Caco-2 (cell line): ENCODE data around the gene SPAM1. TPM values are rescaled to one million over a fixed set of nuclear protein-coding genes. Genes with fewer than 3 reads are reported as not detected.

Experiments used
- BruUV-seq: library from RNA; stranded (reverse); fragments of 400-500 nt; replicated peaks from 2 replicates; lab custom pipeline; 2021; lab: Mats Ljungman, UMichigan
- CTCF ChIA-PET: fragments of 300-600 bp; sonication (Branson Sonifier 250); formaldehyde crosslinking; loops from one replicate; lab custom pipeline; 2022; ENCODE audit warnings: antibody characterized with exemption; lab: Charles Lee
- POLR2A ChIA-PET: fragments of 300-600 bp; sonication (Branson Sonifier 250); formaldehyde crosslinking; loops from one replicate; lab custom pipeline; 2022; ENCODE audit warnings: antibody characterized with exemption; lab: Charles Lee
- DNase-seq, 2 experiments: peaks; one replicate each; pipeline versions ENCODE4 v3.0.0 to v3.0.0-alpha.2; 2020 to 2022
- H3K27me3 ChIP-seq: replicated peaks from 2 replicates; pipeline ENCODE4 v1.6.0; 2011; ENCODE audit warnings: low read length; ENCODE audit not compliant: control insufficient read depth, insufficient read depth
- H3K36me3 ChIP-seq: 2 replicates; pipeline ENCODE4 v1.5.1; 2011; ENCODE audit warnings: low read length; ENCODE audit not compliant: control insufficient read depth, insufficient read depth
- H3K4me1 ChIP-seq: fragments of 250-450 bp; sonication (Bioruptor Pico); 2 replicates; pipeline ENCODE4 v1.5.1; 2020; ENCODE audit warnings: mild to moderate bottlenecking
- H3K4me3 ChIP-seq: 2 replicates; pipeline ENCODE4 v1.5.1; 2011; ENCODE audit warnings: low read depth, mild to moderate bottlenecking, control low read depth, low read length
- H3K9me3 ChIP-seq: fragments of 250-450 bp; sonication (Bioruptor Pico); 2 replicates; pipeline ENCODE4 v1.5.1; 2020; ENCODE audit warnings: mild to moderate bottlenecking, moderate library complexity
- H3K27ac Mint-ChIP-seq: one replicate; pipeline ENCODE4 v1.8.0; 2022; ENCODE audit warnings: mixed read lengths; ENCODE audit not compliant: unreplicated experiment
- H3K27me3 Mint-ChIP-seq: one replicate; pipeline ENCODE4 v1.8.0; 2022; ENCODE audit warnings: mixed read lengths; ENCODE audit not compliant: insufficient read depth, unreplicated experiment
- H3K36me3 Mint-ChIP-seq: one replicate; pipeline ENCODE4 v1.8.0; 2022; ENCODE audit warnings: mild to moderate bottlenecking, mixed read lengths; ENCODE audit not compliant: insufficient read depth, unreplicated experiment
- H3K4me1 Mint-ChIP-seq: one replicate; pipeline ENCODE4 v1.8.0; 2022; ENCODE audit warnings: low read depth, mixed read lengths; ENCODE audit not compliant: unreplicated experiment
- H3K4me3 Mint-ChIP-seq: one replicate; pipeline ENCODE4 v1.8.0; 2022; ENCODE audit warnings: mild to moderate bottlenecking, moderate library complexity, mixed read lengths; ENCODE audit not compliant: unreplicated experiment
- H3K9me3 Mint-ChIP-seq: one replicate; pipeline ENCODE4 v1.8.0; 2022; ENCODE audit warnings: mixed read lengths; ENCODE audit not compliant: unreplicated experiment
- intact Hi-C: fragments of 100-400 bp; cut with micrococcal nuclease; formaldehyde crosslinking; loops from one replicate; pipeline ENCODE4 v1.10.0; 2022; ENCODE audit not compliant: unreplicated experiment
- total RNA-seq: library from RNA; stranded (reverse); gene quantifications from 2 replicates; pipeline ENCODE4 v1.2.3, GENCODE V29; 2022
- TF ChIP-seq, protein P1 (sequence below), 2 experiments: fragments of 200-600 bp in 1 of 2; IDR thresholded peaks; 1 replicate in 1 of 2; 2 replicates in 1 of 2; pipeline versions ENCODE4 v1.5.1 to v1.8.0; 2011 to 2022; ENCODE audit warnings: antibody characterized with exemption in 1 of 2, control low read depth in 1 of 2, inconsistent platforms in 1 of 2, low read depth in 1 of 2, low read length in 1 of 2, mild to moderate bottlenecking in 1 of 2, moderate library complexity in 1 of 2; ENCODE audit not compliant: insufficient read depth in 1 of 2, severe bottlenecking in 1 of 2, unreplicated experiment in 1 of 2

SPAM1 gene
- total RNA-seq, 1 experiment from 2014 or later, result not detected

DNA sequence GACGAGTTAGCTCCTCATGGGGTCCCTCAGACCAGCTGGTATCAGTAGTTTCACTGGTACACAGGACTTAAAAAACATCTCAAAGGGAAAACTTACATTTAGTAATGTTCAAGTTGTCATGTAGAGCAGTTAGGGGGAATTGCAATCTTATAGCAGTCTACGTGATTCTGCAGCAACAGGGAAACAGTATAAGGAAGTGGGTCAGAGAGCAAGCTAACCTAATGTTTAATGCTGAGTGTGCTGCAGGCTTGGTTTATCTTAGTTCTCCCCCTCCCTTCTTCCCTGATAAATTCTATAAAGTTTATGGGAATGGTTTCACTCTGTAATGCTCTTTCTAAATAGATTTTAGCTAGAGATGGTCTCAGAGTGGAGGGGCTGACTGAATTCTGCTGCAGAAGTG, 11.3 kb downstream of the SPAM1 start:
- BruUV-seq, result no TSS peak

DNA sequence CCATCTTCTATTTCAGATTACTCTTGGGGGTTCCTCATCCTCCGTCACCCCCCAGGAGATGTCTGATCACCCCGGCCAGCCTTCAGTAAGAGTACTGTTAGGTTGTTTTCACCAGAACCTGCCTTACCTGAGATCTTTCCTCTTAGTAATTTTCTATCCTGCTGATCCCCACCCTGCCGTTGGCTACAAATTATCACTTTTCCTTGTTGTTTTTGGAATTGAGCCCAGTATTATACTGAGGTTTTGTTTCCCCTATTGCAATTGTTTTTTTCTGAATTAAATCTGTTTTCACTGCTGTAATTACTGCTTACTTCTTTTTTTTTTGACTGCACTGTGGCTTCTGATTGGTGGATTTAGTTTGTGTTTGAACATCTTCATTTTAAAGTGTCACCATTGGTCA, 14.7 kb downstream of the SPAM1 start:
- DNase-seq, result no peak
- Mint-ChIP-seq H3K27ac (no peak overlapping the region), H3K36me3 (no peaks in the 10 kb centered on the region), H3K4me1 (no peaks in the 10 kb centered on the region), H3K4me3 (no peak overlapping the region), H3K9me3 (peaks cover 26% of the 10 kb centered on the region), H3K27me3 (peaks cover 5% of the 10 kb centered on the region)
- Histone ChIP-seq H3K4me3 (no peak overlapping the region), H3K4me1 (no peaks in the 10 kb centered on the region), H3K36me3 (no peaks in the 10 kb centered on the region), H3K9me3 (0 out of 2 replicates have a peak, but pooled peaks cover 4% of the 10 kb centered on the region), H3K27me3 (no peaks in the 10 kb centered on the region)
- TF ChIP-seq, protein P1, sequence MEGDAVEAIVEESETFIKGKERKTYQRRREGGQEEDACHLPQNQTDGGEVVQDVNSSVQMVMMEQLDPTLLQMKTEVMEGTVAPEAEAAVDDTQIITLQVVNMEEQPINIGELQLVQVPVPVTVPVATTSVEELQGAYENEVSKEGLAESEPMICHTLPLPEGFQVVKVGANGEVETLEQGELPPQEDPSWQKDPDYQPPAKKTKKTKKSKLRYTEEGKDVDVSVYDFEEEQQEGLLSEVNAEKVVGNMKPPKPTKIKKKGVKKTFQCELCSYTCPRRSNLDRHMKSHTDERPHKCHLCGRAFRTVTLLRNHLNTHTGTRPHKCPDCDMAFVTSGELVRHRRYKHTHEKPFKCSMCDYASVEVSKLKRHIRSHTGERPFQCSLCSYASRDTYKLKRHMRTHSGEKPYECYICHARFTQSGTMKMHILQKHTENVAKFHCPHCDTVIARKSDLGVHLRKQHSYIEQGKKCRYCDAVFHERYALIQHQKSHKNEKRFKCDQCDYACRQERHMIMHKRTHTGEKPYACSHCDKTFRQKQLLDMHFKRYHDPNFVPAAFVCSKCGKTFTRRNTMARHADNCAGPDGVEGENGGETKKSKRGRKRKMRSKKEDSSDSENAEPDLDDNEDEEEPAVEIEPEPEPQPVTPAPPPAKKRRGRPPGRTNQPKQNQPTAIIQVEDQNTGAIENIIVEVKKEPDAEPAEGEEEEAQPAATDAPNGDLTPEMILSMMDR (IDR thresholded peaks at IDR 0.05; ENCODE audit: insufficient read depth in 1 of 2, low read depth in 1 of 2, low read length in 1 of 2, severe bottlenecking in 1 of 2, unreplicated experiment in 1 of 2), result no peak
- intact Hi-C loops, result no loop called here
- BruUV-seq, result no TSS peak
- POLR2A ChIA-PET, result no interaction called here
- CTCF ChIA-PET, result no interaction called here

More for the DNA sequence above, 11.3 kb downstream of the SPAM1 start:
- Mint-ChIP-seq H3K36me3 (no peaks in the 10 kb centered on the region), H3K4me1 (no peaks in the 10 kb centered on the region), H3K9me3 (peaks cover 46% of the 10 kb centered on the region), H3K4me3 (no peak overlapping the region), H3K27me3 (peaks cover 2% of the 10 kb centered on the region), H3K27ac (no peak overlapping the region)
- Histone ChIP-seq H3K4me1 (no peaks in the 10 kb centered on the region), H3K9me3 (0 out of 2 replicates have a peak, but pooled peaks cover 8% of the 10 kb centered on the region), H3K4me3 (no peak overlapping the region), H3K27me3 (no peaks in the 10 kb centered on the region), H3K36me3 (no peaks in the 10 kb centered on the region)
- CTCF ChIA-PET, result no interaction called here
- DNase-seq, result no peak
- TF ChIP-seq, protein P1 (IDR thresholded peaks at IDR 0.05; ENCODE audit: insufficient read depth in 1 of 2, low read depth in 1 of 2, low read length in 1 of 2, severe bottlenecking in 1 of 2, unreplicated experiment in 1 of 2), result no peak
- POLR2A ChIA-PET, result no interaction called here
- intact Hi-C loops, result no loop called here

DNA sequence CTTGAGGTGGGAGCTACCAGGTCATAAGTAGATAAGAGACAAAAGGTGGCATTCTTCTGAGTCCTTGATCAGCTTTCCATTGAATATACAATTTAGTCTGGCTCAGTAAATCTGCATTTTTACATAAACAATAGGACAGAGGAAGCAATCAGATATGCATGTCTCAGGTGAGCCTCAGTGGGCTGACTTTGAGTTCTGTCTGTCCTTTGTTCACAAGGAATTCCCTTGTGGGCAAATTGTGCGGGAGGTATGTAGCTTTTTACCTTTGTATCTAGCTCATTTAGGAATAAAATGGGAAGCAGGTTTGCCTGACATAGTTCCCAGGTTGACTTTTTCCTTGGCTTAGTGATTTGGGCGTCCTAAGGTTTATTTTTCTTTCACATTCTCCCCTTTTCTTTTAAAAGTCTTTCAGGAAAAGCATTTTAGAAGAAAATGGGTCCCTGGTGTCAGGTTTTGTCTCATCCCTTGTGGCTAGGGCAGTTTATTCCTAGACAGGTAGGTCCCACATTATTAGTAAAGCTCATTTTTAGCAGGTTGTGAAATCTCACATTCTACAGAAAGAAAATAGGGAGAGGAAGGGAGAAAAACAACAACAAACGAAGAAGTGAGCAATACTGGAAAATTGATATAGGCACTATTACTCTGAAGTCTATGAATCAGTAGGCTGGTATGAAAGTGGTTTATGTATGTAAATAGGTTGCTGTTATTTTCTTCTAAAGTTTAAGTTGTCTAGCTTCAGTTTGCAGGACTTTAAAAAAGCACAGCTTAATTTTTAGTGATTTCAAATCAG, 16.5 kb downstream of the SPAM1 start:
- no peak overlapping the region for H3K4me3 ChIP-seq
- H3K27me3 Mint-ChIP-seq, result peaks cover 5% of the 10 kb centered on the region
- no peak overlapping the region for H3K27ac Mint-ChIP-seq

More for the DNA sequence above, 16.5 kb downstream of the SPAM1 start:
- CTCF ChIA-PET, result interaction anchor here (0.5 kb wide), 1 partner anchor 281 kb away, joined by 3 read pairs; no protein-coding TSS in a partner anchor
- intact Hi-C loops, result no loop called here
- H3K4me1 ChIP-seq, result no peaks in the 10 kb centered on the region
- H3K27me3 ChIP-seq, result no peaks in the 10 kb centered on the region
- Mint-ChIP-seq H3K4me1 (no peaks in the 10 kb centered on the region), H3K36me3 (no peaks in the 10 kb centered on the region), H3K4me3 (no peak overlapping the region), H3K9me3 (peaks cover 15% of the 10 kb centered on the region)
- POLR2A ChIA-PET, result no interaction called here
- no peak for DNase-seq
- H3K9me3 ChIP-seq, result 0 out of 2 replicates have a peak, but pooled peaks cover 4% of the 10 kb centered on the region
- no peaks in the 10 kb centered on the region for H3K36me3 ChIP-seq
- no TSS peak for BruUV-seq
- TF ChIP-seq, protein P1 (IDR thresholded peaks at IDR 0.05; ENCODE audit: insufficient read depth in 1 of 2, low read depth in 1 of 2, low read length in 1 of 2, severe bottlenecking in 1 of 2, unreplicated experiment in 1 of 2), result no peak
